Activated naive CD8-positive, alpha-beta T cell treated with anti-CD3 and anti-CD28 coated beads, Interleukin-2, amount 50 U/mL, for 24 hours (primary cell): ENCODE measurements around the gene GPR84.

ENCODE experiments used
- ATAC-seq: fragments of 150-1000 bp; cut with Tn5 transposase; one replicate; pipeline ENCODE4 v1.10.0; 2021
- DNase-seq: peaks from one replicate; pipeline ENCODE4 v3.0.0; 2021
- H3K27ac Mint-ChIP-seq: one replicate; pipeline ENCODE4 v1.8.0; 2021; ENCODE audit warnings: mild to moderate bottlenecking, mixed read lengths
- H3K27me3 Mint-ChIP-seq: one replicate; pipeline ENCODE4 v1.8.0; 2021; ENCODE audit warnings: mixed read lengths
- H3K36me3 Mint-ChIP-seq: one replicate; pipeline ENCODE4 v1.8.0; 2021; ENCODE audit warnings: low read depth, mixed read lengths
- H3K4me1 Mint-ChIP-seq: one replicate; pipeline ENCODE4 v1.8.0; 2021; ENCODE audit warnings: mixed read lengths
- H3K4me3 Mint-ChIP-seq: one replicate; pipeline ENCODE4 v1.8.0; 2021; ENCODE audit warnings: mild to moderate bottlenecking, moderate library complexity, mixed read lengths
- H3K9me3 Mint-ChIP-seq: one replicate; pipeline ENCODE4 v1.8.0; 2021; ENCODE audit warnings: mixed read lengths

The GPR84 gene

DNA sequence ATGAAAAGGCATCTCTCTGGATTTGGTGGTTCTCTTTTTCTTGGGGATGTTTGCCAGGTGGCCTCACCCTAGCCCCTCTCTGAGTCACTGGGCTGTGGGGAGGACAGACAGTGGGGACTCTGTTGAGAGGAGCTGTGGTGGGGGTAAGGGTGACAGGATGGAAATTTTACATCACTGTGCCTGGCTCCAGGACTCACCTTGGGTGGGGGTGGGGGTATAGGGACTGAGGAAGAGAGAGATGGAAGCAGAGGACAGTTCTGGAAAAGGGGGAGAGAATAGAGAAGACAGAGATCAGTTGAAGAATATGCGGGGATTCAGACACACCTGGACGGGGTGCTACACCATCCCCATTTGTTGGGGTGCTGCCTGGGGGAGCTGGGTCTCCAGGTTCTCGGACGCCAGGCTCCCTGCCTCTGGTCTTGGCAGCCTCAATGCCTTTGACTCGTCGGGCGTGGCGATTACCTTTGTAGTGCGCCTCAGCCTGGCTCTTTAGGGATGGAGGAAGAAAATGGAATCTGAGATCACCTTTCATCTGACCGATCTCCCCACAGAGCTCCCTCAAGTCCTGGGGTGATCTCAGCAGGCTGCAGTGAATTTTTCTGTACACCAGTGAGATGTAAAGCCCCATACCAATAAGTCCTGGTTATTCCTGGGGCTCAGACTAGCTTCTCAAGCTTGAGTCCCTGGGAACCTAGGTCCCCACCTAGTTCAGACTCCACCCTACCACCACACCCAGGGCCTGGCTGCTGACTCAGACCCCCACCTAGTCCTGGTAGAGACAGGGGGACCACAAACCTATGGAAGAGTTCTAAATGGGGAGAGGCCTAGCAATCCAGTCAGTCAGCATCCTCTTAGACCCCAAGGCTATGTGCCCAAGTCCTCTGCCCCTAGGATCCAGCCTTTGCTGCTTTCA, 9.6 kb upstream of the GPR84 start:
- no peak for DNase-seq
- peak; percentile 82 for ATAC-seq
- Mint-ChIP-seq H3K9me3 (no peaks in the 10 kb centered on the region), H3K27me3 (peaks cover 2% of the 10 kb centered on the region), H3K36me3 (no peaks in the 10 kb centered on the region), H3K4me1 (peaks cover 27% of the 10 kb centered on the region), H3K4me3 (no peak overlapping the region), H3K27ac (peak overlapping the region; percentile 64)

DNA sequence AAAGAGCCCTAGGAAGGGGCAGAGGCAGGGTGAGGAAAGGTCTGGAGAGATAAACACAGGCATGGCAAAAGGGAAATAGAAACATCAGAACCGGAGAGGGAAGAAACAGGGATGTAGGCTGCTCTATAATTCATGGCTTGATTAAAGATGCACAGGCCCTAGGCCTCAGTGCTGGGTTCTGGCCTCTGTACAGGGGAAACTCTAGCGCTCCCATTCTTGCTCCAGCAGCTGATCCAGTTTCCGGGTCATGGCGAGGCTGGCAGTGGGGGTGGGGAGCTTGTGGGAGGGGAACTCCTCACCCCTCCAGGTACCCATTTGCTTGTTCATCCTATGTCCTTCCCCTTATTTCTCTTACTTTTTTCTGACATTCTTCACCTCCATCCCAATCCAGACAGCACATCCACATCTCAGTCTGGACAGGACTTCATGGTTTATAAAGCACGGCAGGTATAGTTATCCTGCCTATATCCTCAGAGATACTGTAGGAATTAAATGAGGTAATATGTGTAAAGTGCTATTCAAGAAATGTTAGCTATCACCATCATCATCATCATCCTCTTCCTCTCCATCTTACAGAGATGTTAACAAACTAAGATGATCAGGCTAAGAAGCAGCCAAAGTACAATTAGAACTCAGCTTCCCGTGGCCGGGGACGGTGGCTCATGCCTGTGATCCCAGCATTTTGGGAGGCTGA, 8.0 kb upstream of the GPR84 start:
- Mint-ChIP-seq H3K27me3 (no peaks in the 10 kb centered on the region), H3K4me3 (no peak overlapping the region), H3K9me3 (no peaks in the 10 kb centered on the region), H3K27ac (peak overlapping the region; percentile 20), H3K36me3 (no peaks in the 10 kb centered on the region), H3K4me1 (peaks cover 37% of the 10 kb centered on the region)
- ATAC-seq (no peak), DNase-seq (no peak)

- H3K27me3 Mint-ChIP-seq = no peaks in the 10 kb centered on the region
- no peaks in the 10 kb centered on the region for H3K9me3 Mint-ChIP-seq
- ATAC-seq = no peak
- no peaks in the 10 kb centered on the region for H3K36me3 Mint-ChIP-seq
- H3K27ac Mint-ChIP-seq = peak overlapping the region; percentile 20
- no peak for DNase-seq
- H3K4me1 Mint-ChIP-seq = peaks cover 37% of the 10 kb centered on the region
- H3K4me3 Mint-ChIP-seq = no peak overlapping the region
Observed at GRCh38 chr12:54371328-54372112, 7.2 kb upstream of the GPR84 start.

GRCh38 chr12:54370171-54370730, 6.0 kb upstream of the GPR84 start:
- Mint-ChIP-seq H3K4me3 (no peak overlapping the region), H3K4me1 (peaks cover 37% of the 10 kb centered on the region), H3K27me3 (no peaks in the 10 kb centered on the region), H3K36me3 (no peaks in the 10 kb centered on the region), H3K27ac (no peak overlapping the region), H3K9me3 (no peaks in the 10 kb centered on the region)
- DNase-seq (no peak), ATAC-seq (no peak)

DNA sequence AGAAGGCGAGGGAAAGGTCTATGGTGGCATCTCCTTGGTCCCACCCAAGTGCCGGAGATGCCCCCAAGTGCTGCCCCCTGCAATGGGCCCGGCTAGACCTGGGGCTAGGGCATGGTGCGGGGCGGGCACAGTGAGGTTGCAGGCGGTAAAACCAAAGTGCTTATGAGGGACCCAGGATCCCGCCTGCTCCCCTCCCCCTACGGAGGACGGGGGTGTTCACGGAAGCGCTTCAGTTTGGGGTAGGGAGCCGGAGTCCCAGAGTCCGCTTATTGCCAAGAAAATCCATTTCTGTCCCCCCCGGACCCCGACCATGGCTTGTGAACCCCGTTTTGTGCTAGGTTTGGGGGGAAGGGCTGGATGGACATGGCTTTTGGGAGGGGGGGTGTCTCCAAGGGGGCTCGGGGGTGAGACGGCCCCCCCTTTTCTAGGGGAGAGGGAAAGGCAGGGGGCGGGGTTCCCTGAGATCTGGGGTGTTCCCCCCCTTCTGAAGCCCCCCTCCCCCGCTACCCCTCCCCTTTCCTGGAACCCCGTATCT, 5.4 kb upstream of the GPR84 start:
- ATAC-seq (no peak), DNase-seq (no peak)
- no peaks in the 10 kb centered on the region for H3K36me3 Mint-ChIP-seq
- no peak overlapping the region for H3K27ac Mint-ChIP-seq
- H3K9me3 Mint-ChIP-seq = no peaks in the 10 kb centered on the region
- H3K4me3 Mint-ChIP-seq = no peak overlapping the region
- no peaks in the 10 kb centered on the region for H3K27me3 Mint-ChIP-seq
- peaks cover 41% of the 10 kb centered on the region for H3K4me1 Mint-ChIP-seq

- H3K4me1 Mint-ChIP-seq = peaks cover 42% of the 10 kb centered on the region
- H3K36me3 Mint-ChIP-seq = no peaks in the 10 kb centered on the region
- H3K27ac Mint-ChIP-seq = no peak overlapping the region
- H3K9me3 Mint-ChIP-seq = no peaks in the 10 kb centered on the region
- H3K4me3 Mint-ChIP-seq = no peak overlapping the region
- DNase-seq (peak; percentile 95), ATAC-seq (peak; percentile 79)
- no peaks in the 10 kb centered on the region for H3K27me3 Mint-ChIP-seq
Observed at GRCh38 chr12:54368709-54369596, 4.7 kb upstream of the GPR84 start.

DNA sequence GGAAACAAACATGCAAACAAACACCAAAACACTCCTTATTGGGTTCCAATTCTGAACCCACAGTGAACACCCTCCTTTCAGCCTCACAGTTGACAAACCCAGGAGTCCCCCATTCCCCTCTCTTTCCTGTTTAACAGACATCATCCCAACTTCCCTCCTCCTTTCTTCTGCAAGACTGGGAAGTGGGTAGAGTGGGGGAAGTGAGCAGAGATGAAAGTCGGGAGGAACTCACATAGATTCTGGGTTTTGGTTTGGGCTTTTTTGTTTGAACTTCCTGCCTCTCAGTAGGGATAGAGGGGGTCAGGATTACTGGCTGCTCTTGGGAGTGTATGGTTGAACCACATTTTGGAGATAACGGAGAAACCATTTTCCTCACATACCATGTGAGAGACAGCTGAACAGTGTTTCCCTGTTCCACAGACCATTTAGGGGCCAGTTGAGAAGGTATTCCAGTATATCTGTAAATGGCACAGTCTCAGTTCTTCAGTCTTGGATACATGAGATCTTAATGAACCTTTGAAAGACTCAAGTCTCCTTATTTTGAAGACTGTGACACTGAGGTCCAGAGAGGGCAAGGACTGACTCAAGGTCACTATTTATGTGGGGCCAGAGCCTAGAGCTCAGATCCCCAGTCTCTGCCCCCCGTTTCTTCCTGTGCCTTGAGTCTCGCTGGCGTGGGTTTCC, 3.9 kb upstream of the GPR84 start:
- Mint-ChIP-seq H3K27ac (no peak overlapping the region), H3K4me3 (no peak overlapping the region), H3K27me3 (no peaks in the 10 kb centered on the region), H3K9me3 (no peaks in the 10 kb centered on the region), H3K36me3 (no peaks in the 10 kb centered on the region), H3K4me1 (peaks cover 42% of the 10 kb centered on the region)
- peak; percentile 8 for ATAC-seq
- DNase-seq = no peak

- no peaks in the 10 kb centered on the region for H3K9me3 Mint-ChIP-seq
- ATAC-seq = no peak
- H3K27ac Mint-ChIP-seq = no peak overlapping the region
- no peaks in the 10 kb centered on the region for H3K27me3 Mint-ChIP-seq
- peaks cover 28% of the 10 kb centered on the region for H3K4me1 Mint-ChIP-seq
- no peak for DNase-seq
- no peak overlapping the region for H3K4me3 Mint-ChIP-seq
- no peaks in the 10 kb centered on the region for H3K36me3 Mint-ChIP-seq
Observed at GRCh38 chr12:54363618-54364017, 668 bp downstream of the GPR84 start.

DNA sequence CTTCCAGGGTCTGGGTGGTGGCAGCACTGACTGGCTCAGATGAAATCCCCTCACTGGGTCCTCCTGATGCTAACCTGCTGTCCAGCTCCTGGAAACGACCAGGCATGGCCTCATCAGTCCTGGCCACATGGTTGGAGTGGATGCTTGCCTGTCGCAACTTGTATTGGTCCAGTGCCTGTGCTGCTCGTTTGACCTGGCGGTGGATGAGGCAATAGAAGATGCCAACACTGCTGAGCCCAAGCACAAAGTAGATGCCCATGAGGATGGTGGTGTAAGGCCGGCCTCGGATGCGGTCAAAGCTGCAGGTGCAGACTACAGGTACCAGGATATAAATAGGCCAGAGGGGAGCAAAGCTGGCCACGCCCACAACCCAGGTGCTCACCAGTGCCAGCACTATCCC, 1.2 kb downstream of the GPR84 start:
- Mint-ChIP-seq H3K27me3 (no peaks in the 10 kb centered on the region), H3K4me3 (no peak overlapping the region), H3K27ac (no peak overlapping the region), H3K4me1 (peaks cover 23% of the 10 kb centered on the region), H3K9me3 (no peaks in the 10 kb centered on the region), H3K36me3 (no peaks in the 10 kb centered on the region)
- DNase-seq (no peak), ATAC-seq (no peak)

GRCh38 chr12:54360717-54361456, 3.4 kb downstream of the GPR84 start:
- no peaks in the 10 kb centered on the region for H3K9me3 Mint-ChIP-seq
- H3K36me3 Mint-ChIP-seq = no peaks in the 10 kb centered on the region
- ATAC-seq = no peak
- DNase-seq = peak; percentile 74
- H3K4me1 Mint-ChIP-seq = peaks cover 20% of the 10 kb centered on the region
- peak overlapping the region; percentile 78 for H3K27ac Mint-ChIP-seq
- H3K27me3 Mint-ChIP-seq = no peaks in the 10 kb centered on the region
- no peak overlapping the region for H3K4me3 Mint-ChIP-seq

DNA sequence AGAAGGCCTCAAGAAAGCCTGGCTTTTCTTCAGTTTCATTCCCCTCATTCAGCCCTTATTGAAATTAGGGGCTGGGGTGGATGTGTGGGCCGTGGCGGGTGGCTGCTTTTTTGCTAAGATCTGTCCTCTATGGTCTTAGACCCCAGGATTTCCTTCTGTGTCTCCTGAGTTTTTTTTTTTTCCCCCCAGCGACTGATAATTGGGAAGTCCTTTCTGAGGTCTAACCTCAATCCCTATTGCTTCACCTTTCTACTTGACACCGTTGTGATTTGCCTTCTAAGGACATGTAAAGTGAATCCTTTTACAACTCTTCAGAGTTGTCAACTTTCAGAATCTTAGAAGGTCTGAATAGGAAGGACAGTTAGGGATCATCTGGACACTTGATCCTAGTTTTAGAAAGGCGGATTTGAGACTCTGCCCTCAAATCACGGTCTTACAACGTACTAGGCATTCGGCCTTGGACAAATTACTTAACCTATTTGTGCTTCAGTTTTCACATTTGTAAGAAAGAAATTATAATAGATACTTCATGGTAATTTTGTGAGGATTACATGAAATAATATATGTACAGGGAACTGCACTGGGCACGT, 4.4 kb downstream of the GPR84 start:
- Mint-ChIP-seq H3K27me3 (no peaks in the 10 kb centered on the region), H3K36me3 (no peaks in the 10 kb centered on the region), H3K4me3 (no peak overlapping the region), H3K27ac (peak overlapping the region; percentile 78), H3K4me1 (peaks cover 18% of the 10 kb centered on the region), H3K9me3 (no peaks in the 10 kb centered on the region)
- no peak for ATAC-seq
- DNase-seq = no peak
